ENCODE measurements around the gene MEGF6. TPM values are rescaled to one million over a fixed set of nuclear protein-coding genes. Genes with fewer than 3 reads are reported as not detected.

Gene MEGF6
- total and polyA plus RNA-seq, 2 of the 8 experiments (the other 6 are each of a cell fraction or from before 2014, with no cell fraction given) = 4.1 to 14.8 TPM

GRCh38 chr1:3560981-3561380 is 50.3 kb downstream of the MEGF6 start:
- 97% methylated on average over 7 of the region's 9 CpGs; no CpG with 5 or more reads in 1 of the 2 experiments for WGBS, 2 experiments (ENCODE audit: extremely low coverage in 1 of 2, insufficient coverage in 1 of 2, insufficient read length in 1 of 2, insufficient replicate concordance in 2 of 2, low coverage in 1 of 2, low lambda C conversion rate in 2 of 2, missing lambda C conversion rate in 1 of 2)
- Histone ChIP-seq H3K18ac (ENCODE audit: extremely low read depth, low read length) (no peak overlapping the region), H3K36me3 (ENCODE audit: control insufficient read depth in 2 of 4, insufficient read depth in 4 of 4, low read length in 3 of 4) (no peaks in the 10 kb centered on the region), H2BK120ac (replicated peaks; ENCODE audit: low read depth, low read length) (no peak overlapping the region), H3K4me3 (ENCODE audit: extremely low read depth in 1 of 4, insufficient read depth in 2 of 4, low read depth in 3 of 4, low read length in 4 of 4) (no peak overlapping the region), H3K4me2 (ENCODE audit: insufficient read depth in 1 of 2, low read depth in 2 of 2, low read length in 2 of 2) (no peak overlapping the region), H3K14ac (ENCODE audit: insufficient read length) (no peak overlapping the region), H2AK5ac (ENCODE audit: low read depth, low read length) (no peak overlapping the region), H3K79me2 (ENCODE audit: control insufficient read depth in 1 of 2, insufficient read depth in 2 of 2, low read length in 2 of 2) (no peaks in the 10 kb centered on the region), H3K79me1 (ENCODE audit: low read depth, low read length) (no peaks in the 10 kb centered on the region; the same call in 1 of the 2 replicates), H3K4ac (replicated peaks; ENCODE audit: insufficient read length, low read depth, low read length) (no peak overlapping the region), H3K23ac (ENCODE audit: insufficient read length) (no peak overlapping the region), H2BK12ac (ENCODE audit: low read depth, low read length) (no peak overlapping the region), H4K5ac (ENCODE audit: insufficient read length, low read depth, low read length) (no peak overlapping the region), H2AFZ (ENCODE audit: low read length) (no peak overlapping the region), H3K27me3 (replicated peaks in 1 of 4; ENCODE audit: control insufficient read depth in 3 of 4, extremely low read depth in 1 of 4, insufficient read depth in 3 of 4, low read length in 3 of 4) (no peaks in the 10 kb centered on the region), H3K27ac (ENCODE audit: low read depth, low read length) (no peak overlapping the region), H4K91ac (replicated peaks; ENCODE audit: insufficient read length, low read length) (no peak overlapping the region), H3K9ac (replicated peaks in 1 of 4; ENCODE audit: extremely low read depth in 1 of 4, low read depth in 3 of 4, low read length in 3 of 4) (no peak overlapping the region), H2BK15ac (ENCODE audit: low read length) (no peak overlapping the region), H3K4me1 (replicated peaks in 1 of 4; ENCODE audit: control insufficient read depth in 3 of 4, insufficient read depth in 4 of 4, low read length in 3 of 4) (no peaks in the 10 kb centered on the region), H4K8ac (ENCODE audit: extremely low read depth, insufficient read depth, low read length) (no peak overlapping the region), H3K9me3 (ENCODE audit: insufficient read depth in 2 of 2, low read depth in 1 of 2, low read length in 1 of 2) (no peaks in the 10 kb centered on the region), H3K56ac (replicated peaks; ENCODE audit: insufficient read length, low read depth, low read length) (no peak overlapping the region), H4K20me1 (replicated peaks in 1 of 2; ENCODE audit: control insufficient read depth in 1 of 2, insufficient read depth in 2 of 2, low read length in 2 of 2) (peaks cover 0 to 7% of the 10 kb centered on the region in 2 experiments), H2BK5ac (ENCODE audit: low read depth, low read length) (no peak overlapping the region), H3K23me2 (ENCODE audit: low read depth, low read length) (no peaks in the 10 kb centered on the region), H2BK20ac (ENCODE audit: low read length) (no peak overlapping the region)
- ChIA-PET CTCF (ENCODE audit: partially characterized antibody) (interaction anchor here (0.7 to 1.5 kb wide), 6 partner anchors 16 to 80 kb away, joined by 3 to 7 read pairs (median 3); no protein-coding TSS in a partner anchor), POLR2A (ENCODE audit: partially characterized antibody) (no interaction called here)
- DNase-seq (ENCODE audit: low read depth in 1 of 2, low spot score in 2 of 2) (no peak), FAIRE-seq (no peak)
- TF ChIP-seq KDM4A (IDR thresholded peaks at IDR 0.05; ENCODE audit: low read depth, low read length, severe bottlenecking) = no peak
- TF ChIP-seq HDAC2 (IDR thresholded peaks at IDR 0.05; ENCODE audit: borderline replicate concordance in 1 of 2, low read depth in 2 of 2, low read length in 2 of 2) = no peak
- no peak for TF ChIP-seq SP4 (IDR thresholded peaks at IDR 0.05; ENCODE audit: low read length)
- no peak for TF ChIP-seq CEBPB (IDR thresholded peaks at IDR 0.05; ENCODE audit: low read depth, low read length)
- TF ChIP-seq HDAC6 (IDR thresholded peaks at IDR 0.05; ENCODE audit: low read depth, low read length) = no peak
- no peak for TF ChIP-seq JUN (IDR thresholded peaks at IDR 0.05; ENCODE audit: low read depth, low read length)
- no peak for TF ChIP-seq TBP (IDR thresholded peaks at IDR 0.05; ENCODE audit: low read depth, low read length)
- TF ChIP-seq EP300 (IDR thresholded peaks at IDR 0.05; ENCODE audit: borderline replicate concordance in 1 of 2, low read depth in 2 of 2, low read length in 2 of 2) = no peak
- no peak for TF ChIP-seq TAF7 (optimal IDR thresholded peaks at IDR 0.05; ENCODE audit: borderline replicate concordance, low read depth, low read length)
- no peak for TF ChIP-seq SIN3A (conservative IDR thresholded peaks at IDR 0.05 in 1 of 2, IDR thresholded peaks at IDR 0.05 in 1 of 2; ENCODE audit: low read depth in 1 of 2, low read length in 2 of 2)

All from H1 (cell line).